Subcutaneous abdominal adipose tissue (tissue), 5 donors: ENCODE results near the gene DRAP1.
A peak's percentile ranks its signal among the peaks of the same experiment; 100 is the strongest.

ENCODE experiments used
- H3K27ac ChIP-seq: one replicate; pipeline ENCODE4 v1.7.0; 2013; ENCODE audit warnings: low read depth, mild to moderate bottlenecking, inconsistent platforms, low read length, moderate library complexity
- H3K27me3 ChIP-seq, 5 donors: one replicate each; pipeline ENCODE4 v1.7.0; 2013; ENCODE audit warnings: low read length in 5 of 5, inconsistent platforms in 1 of 5; ENCODE audit not compliant: control insufficient read depth in 5 of 5, insufficient read depth in 4 of 5
- H3K36me3 ChIP-seq, 5 donors: one replicate each; pipeline ENCODE4 v1.7.0; 2013; ENCODE audit warnings: low read length in 5 of 5; ENCODE audit not compliant: control insufficient read depth in 5 of 5, insufficient read depth in 5 of 5
- H3K4me1 ChIP-seq, 5 donors: one replicate each; pipeline ENCODE4 v1.7.0; 2013; ENCODE audit warnings: low read length in 5 of 5, mild to moderate bottlenecking in 3 of 5, moderate library complexity in 1 of 5; ENCODE audit not compliant: control insufficient read depth in 5 of 5, insufficient read depth in 5 of 5
- H3K4me3 ChIP-seq, 5 donors: one replicate each; pipeline ENCODE4 v1.7.0; 2013; ENCODE audit warnings: low read length in 5 of 5, low read depth in 1 of 5
- H3K9ac ChIP-seq, 5 donors: one replicate each; pipeline ENCODE4 v1.7.0; 2013; ENCODE audit warnings: low read length in 5 of 5, mild to moderate bottlenecking in 4 of 5, moderate library complexity in 3 of 5
- H3K9me3 ChIP-seq, 5 donors: one replicate each; pipeline ENCODE4 v1.7.0; 2013; ENCODE audit warnings: low read length in 5 of 5; ENCODE audit not compliant: control insufficient read depth in 5 of 5
- donor health status: healthy.
- donor health status: healthy.
- donor health status: healthy.
- donor health status: healthy.
- donor health status: healthy.

Gene DRAP1

DNA sequence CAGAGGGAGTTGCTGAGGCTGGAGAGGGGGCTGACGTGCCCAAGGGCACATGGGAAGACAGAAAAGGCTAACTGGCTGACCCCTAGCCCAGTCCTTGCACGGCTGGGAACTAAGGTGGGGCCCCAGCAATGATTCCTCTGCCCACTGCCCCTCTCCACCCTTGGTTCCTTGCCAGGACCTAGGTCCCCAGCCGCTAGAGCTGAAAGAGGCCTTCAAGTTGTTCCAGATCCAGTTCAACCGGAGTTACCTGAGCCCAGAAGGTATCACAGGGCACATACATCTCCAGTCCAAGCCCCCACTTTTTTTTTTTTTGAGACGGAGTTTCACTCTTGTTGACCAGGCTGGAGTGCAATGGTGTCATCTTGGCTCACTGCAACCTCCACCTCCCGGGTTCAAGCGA is 39.2 kb upstream of the DRAP1 start:
- H3K27me3 ChIP-seq = no peaks in the 10 kb centered on the region
- H3K4me3 ChIP-seq = no peak overlapping the region
- H3K4me1 ChIP-seq = peaks cover 0 to 4% (median 0%) of the 10 kb centered on the region in 5 donors

DNA sequence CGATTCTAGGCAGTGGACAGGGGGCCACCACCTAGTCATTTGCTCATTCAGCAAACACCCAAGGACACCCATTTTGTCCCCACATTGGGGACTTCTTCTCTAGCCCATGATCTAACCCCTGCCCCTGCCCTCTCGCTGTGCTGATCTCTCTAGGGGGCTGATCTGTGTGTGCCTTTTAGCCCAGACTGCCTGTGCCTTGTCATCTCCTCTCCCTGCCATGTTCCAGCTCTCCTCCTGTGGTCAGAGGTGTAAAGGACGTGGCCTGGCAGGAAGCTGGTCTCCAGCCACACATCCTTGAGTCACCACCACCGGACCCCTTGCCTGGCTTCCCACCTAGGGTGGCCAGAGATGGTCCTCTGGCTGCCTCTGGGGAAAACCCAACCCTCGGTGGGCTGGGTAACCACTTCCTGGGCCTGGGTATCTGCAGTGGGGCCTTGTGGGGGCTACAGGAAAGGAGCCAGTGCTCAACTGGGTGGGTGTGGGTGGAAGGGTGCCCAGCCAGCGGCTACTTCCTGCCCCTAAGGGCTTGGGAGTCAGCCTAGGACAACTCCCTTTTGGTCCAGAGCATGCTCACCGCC is 38.3 kb upstream of the DRAP1 start:
- no peaks in the 10 kb centered on the region for H3K27me3 ChIP-seq
- peaks cover 0 to 36% (median 26%) of the 10 kb centered on the region in 5 donors for H3K36me3 ChIP-seq
- no peak overlapping the region for H3K27ac ChIP-seq
- H3K4me1 ChIP-seq = peaks cover 0 to 4% (median 0%) of the 10 kb centered on the region in 5 donors
- H3K4me3 ChIP-seq = no peak overlapping the region
- H3K9me3 ChIP-seq = no peaks in the 10 kb centered on the region
- peak overlapping the region in 1 of 5 donors; percentile 23 for H3K9ac ChIP-seq

More for the DNA sequence above, 39.2 kb upstream of the DRAP1 start:
- Histone ChIP-seq H3K9ac (no peak overlapping the region), H3K27ac (no peak overlapping the region), H3K36me3 (peaks cover 0 to 27% (median 24%) of the 10 kb centered on the region in 5 donors), H3K9me3 (no peaks in the 10 kb centered on the region)

DNA sequence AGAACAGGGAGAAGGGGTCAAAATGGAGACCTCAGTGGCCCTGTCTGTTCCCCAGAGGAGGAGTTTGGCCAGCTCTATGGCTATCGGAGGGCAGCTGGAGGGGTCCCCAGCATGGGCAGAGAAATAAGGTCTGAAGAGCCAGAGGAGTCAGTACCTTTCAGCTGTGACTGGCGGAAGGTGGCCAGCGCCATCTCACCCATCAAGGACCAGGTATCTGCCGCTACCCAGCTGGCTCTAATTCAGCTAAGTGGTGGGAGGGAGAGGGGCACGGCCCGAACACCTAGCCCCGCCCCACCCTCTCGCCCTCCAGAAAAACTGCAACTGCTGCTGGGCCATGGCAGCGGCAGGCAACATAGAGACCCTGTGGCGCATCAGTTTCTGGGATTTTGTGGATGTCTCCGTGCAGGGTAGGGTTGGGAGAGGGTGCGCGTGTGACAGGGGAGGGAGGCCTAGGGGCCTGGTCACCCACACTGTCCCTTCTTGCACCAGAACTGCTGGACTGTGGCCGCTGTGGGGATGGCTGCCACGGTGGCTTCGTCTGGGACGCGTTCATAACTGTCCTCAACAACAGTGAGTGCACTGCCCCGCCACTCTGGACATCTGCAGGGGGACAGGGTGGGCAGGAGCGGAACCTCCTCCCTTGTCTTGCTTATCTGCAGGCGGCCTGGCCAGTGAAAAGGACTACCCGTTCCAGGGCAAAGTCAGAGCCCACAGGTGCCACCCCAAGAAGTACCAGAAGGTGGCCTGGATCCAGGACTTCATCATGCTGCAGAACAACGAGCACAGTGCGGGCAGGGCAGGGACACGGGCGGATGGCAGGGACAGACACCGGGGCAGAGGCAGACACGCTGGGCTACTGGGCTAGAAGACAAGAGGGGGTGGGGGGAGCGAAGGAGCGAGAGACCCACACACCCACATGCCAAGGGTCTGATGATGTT is 36.8 kb upstream of the DRAP1 start:
- H3K36me3 ChIP-seq = peaks cover 5 to 44% (median 34%) of the 10 kb centered on the region in 5 donors

DNA sequence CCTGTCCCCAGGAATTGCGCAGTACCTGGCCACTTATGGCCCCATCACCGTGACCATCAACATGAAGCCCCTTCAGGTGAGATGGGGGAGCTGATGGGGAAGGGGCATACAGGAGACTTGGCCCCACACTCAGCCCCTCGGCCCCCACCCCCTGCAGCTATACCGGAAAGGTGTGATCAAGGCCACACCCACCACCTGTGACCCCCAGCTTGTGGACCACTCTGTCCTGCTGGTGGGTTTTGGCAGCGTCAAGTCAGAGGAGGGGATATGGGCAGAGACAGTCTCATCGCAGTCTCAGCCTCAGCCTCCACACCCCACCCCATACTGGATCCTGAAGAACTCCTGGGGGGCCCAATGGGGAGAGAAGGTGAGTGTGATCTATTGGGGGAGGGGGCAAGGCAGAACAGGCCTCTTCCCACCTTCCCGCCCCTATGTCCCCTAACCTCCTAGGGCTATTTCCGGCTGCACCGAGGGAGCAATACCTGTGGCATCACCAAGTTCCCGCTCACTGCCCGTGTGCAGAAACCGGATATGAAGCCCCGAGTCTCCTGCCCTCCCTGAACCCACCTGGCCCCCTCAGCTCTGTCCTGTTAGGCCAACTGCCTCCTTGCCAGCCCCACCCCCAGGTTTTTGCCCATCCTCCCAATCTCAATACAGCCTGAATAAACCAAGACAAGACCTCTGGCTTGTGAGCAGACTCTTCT is 36.0 kb upstream of the DRAP1 start:
- Histone ChIP-seq H3K4me1 (peaks cover 0 to 14% (median 11%) of the 10 kb centered on the region in 5 donors), H3K4me3 (no peak overlapping the region), H3K9ac (no peak overlapping the region), H3K27me3 (no peaks in the 10 kb centered on the region), H3K36me3 (peaks cover 5 to 44% (median 34%) of the 10 kb centered on the region in 5 donors), H3K9me3 (no peaks in the 10 kb centered on the region), H3K27ac (no peak overlapping the region)

More for the DNA sequence above, 36.8 kb upstream of the DRAP1 start:
- H3K4me3 ChIP-seq = no peak overlapping the region
- no peak overlapping the region for H3K27ac ChIP-seq
- no peaks in the 10 kb centered on the region for H3K9me3 ChIP-seq
- no peaks in the 10 kb centered on the region for H3K27me3 ChIP-seq
- peaks cover 0 to 6% (median 3%) of the 10 kb centered on the region in 5 donors for H3K4me1 ChIP-seq
- no peak overlapping the region for H3K9ac ChIP-seq

DNA sequence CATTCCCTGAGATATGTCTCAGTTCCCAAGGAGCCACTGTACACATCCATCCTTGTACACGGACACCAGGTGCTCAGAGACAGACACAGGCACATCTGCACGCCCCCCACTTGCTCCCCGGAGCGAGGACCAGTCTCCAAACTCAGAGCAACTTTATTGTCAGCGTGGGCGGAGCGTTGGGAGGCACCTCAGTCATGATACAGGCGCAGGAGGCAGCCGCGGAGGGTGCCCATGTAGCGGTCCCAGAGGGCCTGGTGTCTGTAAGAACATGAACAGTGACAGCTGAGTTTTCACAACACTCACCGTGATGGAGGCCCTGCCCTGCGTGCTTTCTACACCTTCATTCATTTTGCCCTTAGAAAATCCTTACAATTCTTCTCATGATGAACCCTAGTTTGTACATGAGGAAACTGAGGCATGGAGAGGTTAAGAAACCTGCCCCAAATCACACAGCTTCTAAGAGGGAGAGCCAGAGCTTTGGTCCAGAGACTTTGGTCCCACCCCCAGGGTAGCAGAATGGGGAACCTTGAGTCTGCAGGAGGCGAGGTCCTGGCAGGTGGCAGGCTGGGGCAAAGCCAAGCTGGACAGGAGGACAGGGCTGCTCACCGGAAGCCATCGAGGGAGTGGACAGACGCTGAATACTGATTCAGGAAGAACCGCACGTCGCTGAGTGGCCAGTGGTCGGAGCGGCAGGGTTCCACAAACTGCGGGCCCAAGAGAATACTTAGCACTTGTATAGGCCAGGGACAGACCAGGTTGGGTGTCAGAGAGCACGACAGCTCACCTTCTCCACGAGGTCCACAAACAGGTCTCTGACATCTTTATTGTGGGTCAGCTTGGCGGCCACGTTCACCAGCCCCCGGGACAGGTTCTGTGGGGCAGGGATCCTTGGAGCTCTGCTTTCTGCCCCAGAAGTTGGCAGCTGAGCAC is 35.2 kb upstream of the DRAP1 start:
- H3K9me3 ChIP-seq = no peaks in the 10 kb centered on the region
- H3K36me3 ChIP-seq = peaks cover 5 to 44% (median 34%) of the 10 kb centered on the region in 5 donors
- no peaks in the 10 kb centered on the region for H3K27me3 ChIP-seq
- no peak overlapping the region for H3K27ac ChIP-seq
- H3K4me1 ChIP-seq = peaks cover 0 to 19% (median 17%) of the 10 kb centered on the region in 5 donors
- H3K4me3 ChIP-seq = no peak overlapping the region
- H3K9ac ChIP-seq = no peak overlapping the region

DNA sequence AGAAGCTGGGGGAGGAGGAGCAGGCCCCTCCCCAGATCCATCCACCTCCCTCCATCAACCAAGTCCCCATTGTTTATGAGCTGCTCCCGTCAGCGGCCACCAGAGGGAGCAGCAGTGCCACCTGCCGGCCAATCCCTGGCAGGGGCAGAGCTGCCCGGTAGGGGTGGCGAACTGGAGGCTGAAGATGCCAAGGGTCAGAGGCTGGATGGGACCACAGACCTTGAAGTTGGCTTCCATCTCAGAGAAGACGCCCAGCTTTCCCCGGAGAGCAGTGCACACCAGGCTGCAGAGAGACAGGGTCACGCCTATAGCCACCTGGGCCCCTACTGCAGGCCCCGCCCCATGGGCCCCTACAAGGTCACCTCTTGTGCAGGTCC is 34.5 kb upstream of the DRAP1 start:
- Histone ChIP-seq H3K4me3 (no peak overlapping the region), H3K4me1 (peaks cover 2 to 26% (median 23%) of the 10 kb centered on the region in 5 donors), H3K9ac (peak overlapping the region in 1 of 5 donors; percentile 20), H3K36me3 (peaks cover 5 to 44% (median 34%) of the 10 kb centered on the region in 5 donors), H3K27ac (no peak overlapping the region), H3K9me3 (no peaks in the 10 kb centered on the region), H3K27me3 (no peaks in the 10 kb centered on the region)

DNA sequence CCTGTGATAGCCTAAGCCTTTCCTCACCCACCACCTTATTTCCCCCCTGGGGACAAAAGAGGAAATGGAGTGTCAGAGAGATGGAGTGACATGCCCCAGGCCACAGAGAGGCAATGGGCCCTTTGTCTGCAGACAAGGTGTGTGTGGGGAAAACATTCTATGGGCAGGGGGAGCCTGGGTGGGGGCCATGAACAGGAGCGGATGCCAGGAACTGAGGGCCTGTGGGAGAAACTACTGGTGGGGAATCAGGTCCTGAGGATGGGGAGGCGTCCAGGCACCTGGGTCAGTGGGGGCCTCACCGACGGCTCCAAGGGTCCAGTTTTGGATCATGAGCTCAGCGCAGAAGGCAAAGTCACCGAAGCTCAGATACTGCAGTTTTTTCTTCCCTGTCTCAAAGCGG is 34.0 kb upstream of the DRAP1 start:
- H3K9ac ChIP-seq = no peak overlapping the region
- peaks cover 4 to 31% (median 28%) of the 10 kb centered on the region in 5 donors for H3K4me1 ChIP-seq
- peaks cover 5 to 44% (median 34%) of the 10 kb centered on the region in 5 donors for H3K36me3 ChIP-seq
- H3K27ac ChIP-seq = no peak overlapping the region
- no peaks in the 10 kb centered on the region for H3K9me3 ChIP-seq
- H3K27me3 ChIP-seq = no peaks in the 10 kb centered on the region
- no peak overlapping the region for H3K4me3 ChIP-seq

DNA sequence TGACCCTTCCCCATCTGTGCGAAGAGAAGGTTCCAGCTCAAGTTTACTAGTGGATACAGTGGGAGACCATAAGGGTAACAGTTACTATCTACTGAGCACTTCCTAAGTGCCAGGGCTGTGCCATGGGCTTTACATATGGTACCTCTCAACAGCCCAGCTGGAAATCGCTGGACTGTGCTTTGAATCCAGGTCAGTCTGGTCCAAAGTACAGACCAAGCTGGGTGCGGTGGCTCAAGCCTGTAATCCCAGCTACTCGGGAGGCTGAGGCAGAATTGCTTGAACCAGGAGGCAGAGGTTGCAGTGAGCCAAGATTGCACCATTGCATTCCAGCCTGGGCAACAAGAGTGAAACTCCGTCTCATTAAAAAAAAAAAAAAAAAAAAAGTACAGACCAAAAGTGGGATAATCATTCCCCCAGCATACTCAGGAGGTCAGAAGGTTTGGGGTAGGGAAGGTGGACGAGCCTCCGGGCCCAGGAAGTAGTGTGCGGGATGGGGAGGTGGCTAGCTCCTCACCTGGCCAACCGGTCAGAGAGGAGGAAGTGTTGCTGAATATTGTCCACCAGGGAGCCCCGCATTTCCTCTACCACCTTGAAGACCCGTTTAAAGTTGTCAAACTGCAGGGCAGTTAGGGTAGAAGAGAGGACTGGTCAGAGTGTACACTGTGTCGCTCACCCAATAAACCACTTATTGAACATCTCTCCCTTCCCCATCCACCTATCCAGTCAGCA is 33.3 kb upstream of the DRAP1 start:
- Histone ChIP-seq H3K27me3 (no peaks in the 10 kb centered on the region), H3K36me3 (peaks cover 5 to 44% (median 34%) of the 10 kb centered on the region in 5 donors), H3K4me1 (peaks cover 4 to 36% (median 34%) of the 10 kb centered on the region in 5 donors), H3K9ac (no peak overlapping the region), H3K27ac (no peak overlapping the region), H3K9me3 (no peaks in the 10 kb centered on the region), H3K4me3 (no peak overlapping the region)
